H1 (cell line): ENCODE measurements around the gene SEMA5B. TPM values are rescaled to one million over a fixed set of nuclear protein-coding genes. Genes with fewer than 3 reads are reported as not detected.

Experiments used
- BRCA1 ChIP-seq: IDR thresholded peaks from 2 replicates; pipeline ENCODE4 v1.6.1; 2012; ENCODE audit warnings: low read depth, low read length, improper control_type of control experiment
- CBX8 ChIP-seq: fragments of 300-800, 300-1000 bp; sonication (generic); IDR thresholded peaks from 2 replicates; pipeline ENCODE4 v1.7.1; 2016; ENCODE audit warnings: low read depth, low read length, borderline replicate concordance
- NANOG ChIP-seq: IDR thresholded peaks from 2 replicates; pipeline ENCODE4 v1.6.1; 2011; ENCODE audit warnings: low read length, low read depth, mild to moderate bottlenecking, inconsistent platforms; ENCODE audit not compliant: insufficient read depth, poor library complexity, severe bottlenecking
- SIN3A ChIP-seq, 2 experiments: IDR thresholded peaks in 1 of 2; conservative IDR thresholded peaks in 1 of 2; 2 replicates each; pipeline ENCODE4 v1.6.1; 2011 to 2012; ENCODE audit warnings: low read length in 2 of 2, improper control_type of control experiment in 1 of 2, low read depth in 1 of 2, mild to moderate bottlenecking in 1 of 2
- polyA plus RNA-seq, 7 experiments: library from polyadenylated mRNA; depleted of rRNA in 3 of 7; stranded (reverse) in 5 of 7; unstranded in 2 of 7; fragments of >200 nt in 5 of 7; fragments of 200-250 nt in 2 of 7; gene quantifications; 1 replicate in 5 of 7; 2 replicates in 1 of 7; 4 replicates in 1 of 7; pipeline versions ENCODE4 v1.2.1 to v1.2.3, GENCODE V29; 2011 to 2013; ENCODE audit warnings: missing spikeins in 2 of 7, mixed read lengths in 2 of 7
- total RNA-seq: library from RNA; stranded (reverse); fragmentation: NEBNext Ultra II Directional; extraction: Animal tissue kit (Norgen Biotek cat#: 25700); gene quantifications from 2 replicates; pipeline ENCODE4 v1.2.1, GENCODE V29; 2021
- TF ChIP-seq, protein P1 (sequence below): IDR thresholded peaks from 2 replicates; pipeline ENCODE4 v1.6.1; 2012; ENCODE audit warnings: inconsistent platforms
- TF ChIP-seq, protein P2 (sequence below): IDR thresholded peaks from 2 replicates; pipeline ENCODE4 v1.6.1; 2011; ENCODE audit warnings: low read depth, mild to moderate bottlenecking, low read length; ENCODE audit not compliant: insufficient read depth

The SEMA5B gene
- total and polyA plus RNA-seq, 2 of the 8 experiments (the other 6 are each of a cell fraction or from before 2014, with no cell fraction given): 13.1 to 22.4 TPM

DNA sequence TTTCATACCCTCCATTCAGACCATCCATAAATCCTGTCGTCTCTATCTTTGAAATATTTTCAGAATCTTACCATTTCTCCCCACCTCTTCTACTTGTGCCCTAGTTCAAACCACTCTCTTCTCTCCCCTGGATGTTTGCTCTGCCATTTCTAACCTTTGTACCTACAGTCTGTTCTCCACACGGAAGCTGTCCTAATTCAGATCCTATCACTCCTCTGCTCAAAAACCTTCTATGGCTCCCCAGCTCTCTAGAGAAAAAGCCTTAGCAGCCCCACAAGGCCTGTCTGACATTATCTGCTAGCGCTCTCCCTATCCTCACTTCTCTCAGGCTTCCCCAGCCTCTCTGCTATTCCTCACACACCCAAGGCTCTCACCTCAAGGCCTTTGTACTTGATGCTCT lies 4.5 kb upstream of the SEMA5B start (continued):
- TF ChIP-seq, protein P1, sequence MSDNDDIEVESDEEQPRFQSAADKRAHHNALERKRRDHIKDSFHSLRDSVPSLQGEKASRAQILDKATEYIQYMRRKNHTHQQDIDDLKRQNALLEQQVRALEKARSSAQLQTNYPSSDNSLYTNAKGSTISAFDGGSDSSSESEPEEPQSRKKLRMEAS: no peak
- no peak for TF ChIP-seq CBX8
- TF ChIP-seq, protein P2, sequence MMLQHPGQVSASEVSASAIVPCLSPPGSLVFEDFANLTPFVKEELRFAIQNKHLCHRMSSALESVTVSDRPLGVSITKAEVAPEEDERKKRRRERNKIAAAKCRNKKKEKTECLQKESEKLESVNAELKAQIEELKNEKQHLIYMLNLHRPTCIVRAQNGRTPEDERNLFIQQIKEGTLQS: no peak
- no peak for TF ChIP-seq SIN3A (conservative IDR thresholded peaks at IDR 0.05 in 1 of 2, IDR thresholded peaks at IDR 0.05 in 1 of 2; ENCODE audit: low read depth in 1 of 2, low read length in 2 of 2)
- no peak for TF ChIP-seq BRCA1
- no peak for TF ChIP-seq NANOG
